GM06990 (cell line): ENCODE measurements around the gene PTCSC3.

ENCODE experiments used
- DNase-seq: peaks from one replicate; pipeline ENCODE4 v3.0.0-alpha.2; 2011; ENCODE audit not compliant: insufficient read length; ENCODE audit errors: extremely low read depth
- H3K27me3 ChIP-seq: replicated peaks from 2 replicates; pipeline ENCODE4 v1.6.0; 2011; ENCODE audit warnings: low read length; ENCODE audit not compliant: control insufficient read depth, insufficient read depth
- H3K36me3 ChIP-seq: 2 replicates; pipeline ENCODE4 v1.5.1; 2011; ENCODE audit warnings: low read length; ENCODE audit not compliant: control insufficient read depth, insufficient read depth
- H3K4me3 ChIP-seq: replicated peaks from 2 replicates; pipeline ENCODE4 v1.5.1; 2011; ENCODE audit warnings: low read depth, mild to moderate bottlenecking, control low read depth, low read length
- TF ChIP-seq, protein P1 (sequence below): IDR thresholded peaks from 2 replicates; pipeline ENCODE4 v1.5.1; 2011; ENCODE audit warnings: low read length, control low read depth, mild to moderate bottlenecking, inconsistent platforms; ENCODE audit not compliant: insufficient read depth, poor library complexity, severe bottlenecking

PTCSC3 gene

DNA sequence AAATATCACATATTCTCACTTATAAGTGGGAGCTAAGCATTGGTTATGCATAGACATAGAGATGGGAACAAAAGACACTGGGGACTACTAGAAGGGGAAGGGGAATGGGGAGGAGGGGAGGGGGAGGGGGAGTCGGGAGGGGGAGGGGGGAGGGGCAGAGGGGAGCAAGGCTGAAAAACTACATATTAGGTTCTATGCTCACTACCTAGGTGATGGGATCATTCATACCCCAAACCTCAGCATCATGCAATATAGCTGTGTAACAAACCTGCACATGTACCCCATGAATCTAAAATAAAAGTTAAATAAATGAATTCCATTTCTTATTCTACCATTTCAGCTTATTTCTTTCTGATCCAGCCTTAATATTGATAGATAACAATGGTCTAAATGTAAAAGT is 21.9 kb upstream of the PTCSC3 start:
- no peaks in the 10 kb centered on the region for H3K27me3 ChIP-seq
- H3K4me3 ChIP-seq: no peak overlapping the region
- TF ChIP-seq, protein P1, sequence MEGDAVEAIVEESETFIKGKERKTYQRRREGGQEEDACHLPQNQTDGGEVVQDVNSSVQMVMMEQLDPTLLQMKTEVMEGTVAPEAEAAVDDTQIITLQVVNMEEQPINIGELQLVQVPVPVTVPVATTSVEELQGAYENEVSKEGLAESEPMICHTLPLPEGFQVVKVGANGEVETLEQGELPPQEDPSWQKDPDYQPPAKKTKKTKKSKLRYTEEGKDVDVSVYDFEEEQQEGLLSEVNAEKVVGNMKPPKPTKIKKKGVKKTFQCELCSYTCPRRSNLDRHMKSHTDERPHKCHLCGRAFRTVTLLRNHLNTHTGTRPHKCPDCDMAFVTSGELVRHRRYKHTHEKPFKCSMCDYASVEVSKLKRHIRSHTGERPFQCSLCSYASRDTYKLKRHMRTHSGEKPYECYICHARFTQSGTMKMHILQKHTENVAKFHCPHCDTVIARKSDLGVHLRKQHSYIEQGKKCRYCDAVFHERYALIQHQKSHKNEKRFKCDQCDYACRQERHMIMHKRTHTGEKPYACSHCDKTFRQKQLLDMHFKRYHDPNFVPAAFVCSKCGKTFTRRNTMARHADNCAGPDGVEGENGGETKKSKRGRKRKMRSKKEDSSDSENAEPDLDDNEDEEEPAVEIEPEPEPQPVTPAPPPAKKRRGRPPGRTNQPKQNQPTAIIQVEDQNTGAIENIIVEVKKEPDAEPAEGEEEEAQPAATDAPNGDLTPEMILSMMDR: no peak

DNA sequence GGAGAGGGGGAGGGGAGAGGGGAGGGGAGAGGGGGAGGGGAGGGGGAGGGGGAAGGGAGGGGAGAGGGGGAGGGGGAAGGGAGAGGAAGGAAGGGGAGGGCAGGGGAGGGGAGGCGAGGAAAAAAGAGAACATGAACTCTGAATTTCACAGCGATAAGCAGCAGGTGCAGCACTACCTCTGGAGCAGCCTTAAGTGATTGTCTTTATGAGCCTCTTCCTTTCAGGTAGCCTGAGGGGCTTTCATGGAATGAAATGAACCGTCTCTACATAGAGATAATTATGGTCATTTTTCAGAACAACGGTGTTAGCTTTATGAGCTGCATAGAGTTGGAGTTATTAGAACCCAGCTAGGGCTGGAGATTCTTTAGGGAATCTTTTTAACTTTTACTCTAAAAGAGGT is 18.1 kb upstream of the PTCSC3 start:
- no peak for DNase-seq
- Histone ChIP-seq H3K4me3 (no peak overlapping the region), H3K36me3 (no peaks in the 10 kb centered on the region), H3K27me3 (no peaks in the 10 kb centered on the region)
- TF ChIP-seq, protein P1: no peak

More for the DNA sequence above, 21.9 kb upstream of the PTCSC3 start:
- no peak for DNase-seq
- no peaks in the 10 kb centered on the region for H3K36me3 ChIP-seq

DNA sequence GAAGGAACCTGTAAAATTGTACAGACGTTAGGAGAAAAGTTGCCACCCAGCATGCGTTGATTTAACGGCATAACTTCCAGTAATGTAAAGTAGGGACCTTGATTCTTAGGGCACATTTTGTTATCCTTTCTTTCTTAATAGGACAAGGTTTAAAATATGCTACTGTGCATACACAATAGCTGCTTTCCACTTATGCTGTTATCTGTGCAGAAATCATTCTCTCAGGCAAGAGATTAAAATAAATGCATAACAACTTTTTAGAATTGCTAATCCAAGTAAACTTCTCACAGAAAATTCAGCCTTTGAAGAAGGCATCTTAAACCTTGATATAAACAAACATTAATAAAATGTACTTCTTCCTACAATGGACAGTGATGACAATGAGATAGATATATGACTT is 16.0 kb upstream of the PTCSC3 start:
- H3K36me3 ChIP-seq: no peaks in the 10 kb centered on the region
- no peaks in the 10 kb centered on the region for H3K27me3 ChIP-seq
- TF ChIP-seq, protein P1: no peak
- no peak overlapping the region for H3K4me3 ChIP-seq
- no peak for DNase-seq

DNA sequence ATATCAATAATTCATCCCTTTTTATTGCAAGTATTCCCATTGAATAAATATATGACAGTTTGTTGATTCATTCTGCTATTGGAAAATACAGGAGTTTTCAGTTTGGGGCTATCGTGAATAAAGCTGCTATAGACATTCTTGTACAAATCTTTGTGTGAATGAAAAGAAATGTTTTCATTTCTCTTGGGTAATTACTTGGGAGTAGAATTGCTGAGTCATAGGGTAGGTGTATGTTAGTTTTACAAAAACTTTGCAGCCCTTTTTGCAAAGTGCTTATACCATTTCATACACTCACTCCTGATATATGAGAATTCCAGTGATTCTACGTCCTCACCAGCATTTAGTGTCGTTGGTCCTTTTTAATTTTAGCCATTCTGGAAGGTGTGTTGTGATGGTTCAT is 6.9 kb upstream of the PTCSC3 start:
- TF ChIP-seq, protein P1: no peak
- H3K36me3 ChIP-seq: no peaks in the 10 kb centered on the region
- no peak for DNase-seq

DNA sequence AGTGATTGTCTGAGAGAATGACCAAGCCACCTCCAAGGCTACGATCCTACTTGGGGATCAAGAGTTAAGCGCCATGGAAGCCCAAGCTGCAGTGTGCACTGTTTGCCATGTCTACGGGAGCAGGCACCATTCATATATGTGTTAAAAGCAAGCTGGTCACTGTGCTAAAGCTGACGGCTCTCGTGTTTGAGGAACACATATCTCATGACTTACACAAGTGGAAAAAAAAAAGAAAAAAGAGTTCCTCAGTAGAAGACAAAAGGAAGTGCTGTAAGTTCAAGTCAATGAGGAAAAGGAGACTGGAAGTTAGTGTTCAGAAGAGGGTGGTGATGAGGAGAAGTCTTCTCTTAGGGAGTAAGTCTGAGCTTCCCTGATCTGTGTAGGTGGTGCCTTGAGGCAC is 4.9 kb upstream of the PTCSC3 start:
- TF ChIP-seq, protein P1: no peak
- H3K27me3 ChIP-seq: no peaks in the 10 kb centered on the region
- no peak for DNase-seq
- no peaks in the 10 kb centered on the region for H3K36me3 ChIP-seq
- no peak overlapping the region for H3K4me3 ChIP-seq

More for the DNA sequence above, 6.9 kb upstream of the PTCSC3 start:
- H3K4me3 ChIP-seq: no peak overlapping the region
- H3K27me3 ChIP-seq: no peaks in the 10 kb centered on the region

DNA sequence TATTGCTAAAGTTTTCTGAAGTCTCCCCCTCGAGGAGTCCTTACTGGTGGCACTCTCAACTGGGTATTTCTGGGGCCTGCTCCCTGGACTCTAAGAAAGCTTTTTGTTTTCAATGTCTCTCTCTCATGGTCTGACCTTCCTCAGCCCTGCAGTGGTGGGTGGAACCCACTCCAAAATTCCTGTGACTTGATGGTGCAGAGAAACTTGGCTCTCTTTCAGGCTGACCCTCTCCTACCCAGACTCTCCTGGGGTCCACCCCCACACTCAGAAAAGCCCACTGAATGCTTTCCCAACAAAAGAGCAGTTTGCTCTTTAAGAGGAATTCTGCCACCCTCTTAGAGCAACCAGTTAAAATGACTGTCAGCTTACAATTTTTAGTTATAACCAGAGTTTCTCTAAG is 967 bp upstream of the PTCSC3 start:
- H3K27me3 ChIP-seq: no peaks in the 10 kb centered on the region
- H3K4me3 ChIP-seq: no peak overlapping the region
- H3K36me3 ChIP-seq: no peaks in the 10 kb centered on the region
- TF ChIP-seq, protein P1: no peak
- no peak for DNase-seq
